GM12878 (cell line): ENCODE results near the gene IFNA21. TPM values are rescaled to one million over a fixed set of nuclear protein-coding genes. Genes with fewer than 3 reads are reported as not detected.

ENCODE experiments used
- ATAC-seq: fragments of 200-7000 bp; cut with Tn5 transposase; 3 replicates; pipeline ENCODE4 v1.9.1; 2020; ENCODE audit warnings: mild to moderate bottlenecking, moderate library complexity
- BruUV-seq: library from RNA; stranded (reverse); fragments of 400-500 nt; replicated peaks from 2 replicates; lab custom pipeline; 2021; lab: Mats Ljungman, UMichigan
- CTCF ChIA-PET: fragments of 300-600 bp; sonication (Branson Sonifier 250); formaldehyde crosslinking; extraction: SDS; loops from one replicate; lab custom pipeline; 2021; ENCODE audit warnings: inconsistent platforms; lab: Yijun Ruan, JAX
- POLR2A ChIA-PET: fragments of 350-600 bp; formaldehyde crosslinking; extraction: SDS; loops from one replicate; lab custom pipeline; 2021; ENCODE audit warnings: inconsistent platforms; lab: Charles Lee
- RAD21 ChIA-PET: fragments of 300-600 bp; sonication (Branson Sonifier 250); formaldehyde crosslinking; loops from one replicate; lab custom pipeline; 2023; ENCODE audit warnings: antibody characterized with exemption; ENCODE audit not compliant: unreplicated experiment; lab: Charles Lee
- SMC1A ChIA-PET: fragments of 300-600 bp; sonication (Branson Sonifier 250); formaldehyde crosslinking; loops from one replicate; lab custom pipeline; 2023; ENCODE audit not compliant: unreplicated experiment, uncharacterized antibody; lab: Charles Lee
- DNase-seq: peaks from one replicate; pipeline ENCODE4 v3.0.0-alpha.2; 2011; ENCODE audit warnings: low read depth, low spot score
- FAIRE-seq: peaks from 3 replicates; lab custom pipeline; 2011; peaks lifted over from hg19 to GRCh38; lab: Jason Lieb, UNC
- H2AFZ ChIP-seq: 2 replicates; pipeline ENCODE4 v1.6.0; 2011; ENCODE audit warnings: low read depth, low read length, control low read depth; ENCODE audit not compliant: control insufficient read depth
- H3K27ac ChIP-seq: 2 replicates; pipeline ENCODE4 v1.5.1; 2011; ENCODE audit warnings: control low read depth; ENCODE audit not compliant: control insufficient read depth, insufficient read depth
- H3K27me3 ChIP-seq, 2 experiments: replicated peaks in 1 of 2; 2 replicates each; pipeline versions ENCODE4 v1.6.0 to v1.6.1; 2011; ENCODE audit warnings: low read length in 1 of 2; ENCODE audit not compliant: control insufficient read depth in 2 of 2, insufficient read depth in 2 of 2
- H3K36me3 ChIP-seq, 2 experiments: 2 replicates each; pipeline ENCODE4 v1.5.1; 2011; ENCODE audit warnings: low read length in 1 of 2; ENCODE audit not compliant: control insufficient read depth in 2 of 2, insufficient read depth in 2 of 2
- H3K4me1 ChIP-seq: 2 replicates; pipeline ENCODE4 v1.6.1; 2011; ENCODE audit warnings: mild to moderate bottlenecking, low read length, moderate library complexity, mixed read lengths; ENCODE audit not compliant: control insufficient read depth, insufficient read depth
- H3K4me2 ChIP-seq: 2 replicates; pipeline ENCODE4 v1.6.0; 2011; ENCODE audit warnings: control low read depth; ENCODE audit not compliant: control insufficient read depth, insufficient read depth
- H3K4me3 ChIP-seq: fragments of 200-600 bp; sonication (generic); 2 replicates; pipeline ENCODE4 v1.5.1; 2016
- H3K79me2 ChIP-seq: 2 replicates; pipeline ENCODE4 v1.6.0; 2011; ENCODE audit warnings: low read length; ENCODE audit not compliant: control insufficient read depth, insufficient read depth
- H3K9ac ChIP-seq: 2 replicates; pipeline ENCODE4 v1.8.0; 2011; ENCODE audit warnings: low read length, control low read depth, mixed read lengths; ENCODE audit not compliant: control insufficient read depth, insufficient read depth
- H3K9me3 ChIP-seq: replicated peaks from 3 replicates; pipeline ENCODE4 v1.5.1; 2011; ENCODE audit warnings: mild to moderate bottlenecking, low read length; ENCODE audit not compliant: control insufficient read depth, insufficient read depth
- H4K20me1 ChIP-seq: 2 replicates; pipeline ENCODE4 v1.6.0; 2011; ENCODE audit not compliant: control insufficient read depth, insufficient read depth
- CBX5 ChIP-seq: sonication (generic); IDR thresholded peaks from 2 replicates; pipeline ENCODE4 v1.6.1; 2016; ENCODE audit warnings: low read depth, moderate library complexity, mild to moderate bottlenecking, inconsistent platforms
- KLF5 ChIP-seq: fragments of 450-650 bp; IDR thresholded peaks from 2 replicates; pipeline ENCODE4 v1.6.1; 2014; ENCODE audit warnings: mild to moderate bottlenecking; ENCODE audit not compliant: partially characterized antibody
- NFYB ChIP-seq: IDR thresholded peaks from 2 replicates; pipeline ENCODE4 v1.6.1; 2011; ENCODE audit warnings: low read depth, mild to moderate bottlenecking, low read length, improper control_type of control experiment, moderate library complexity; ENCODE audit not compliant: insufficient read depth
- SKIL ChIP-seq: fragments of 450-650 bp; IDR thresholded peaks from 2 replicates; pipeline ENCODE4 v1.6.1; 2017; ENCODE audit warnings: mild to moderate bottlenecking, low read depth, inconsistent platforms; ENCODE audit not compliant: poor library complexity, severe bottlenecking
- WRNIP1 ChIP-seq: IDR thresholded peaks from 2 replicates; pipeline ENCODE4 v1.6.1; 2011; ENCODE audit warnings: low read depth, low read length, improper control_type of control experiment, borderline replicate concordance
- ZZZ3 ChIP-seq: IDR thresholded peaks from 2 replicates; pipeline ENCODE4 v1.6.1; 2011; ENCODE audit warnings: low read depth; ENCODE audit not compliant: control insufficient read depth, insufficient read length
- WGBS: methylation state at CpG from one replicate; pipeline ENCODE4 v1.1.6; 2016; ENCODE audit warnings: low lambda C conversion rate; ENCODE audit not compliant: insufficient replicate concordance, insufficient coverage; ENCODE audit errors: missing lambda C conversion rate; 5-methylcytosine and 5-hydroxymethylcytosine counted together
- in situ Hi-C: fragments of 300-500 bp; cut with MboI; formaldehyde crosslinking; loops from 9 replicates; pipeline ENCODE4 v1.14.3; 2018; ENCODE audit warnings: mixed read lengths
- intact Hi-C: fragments of 100-400 bp; cut with micrococcal nuclease; formaldehyde crosslinking; loops from one replicate; pipeline ENCODE4 v1.14.2; 2022; ENCODE audit not compliant: unreplicated experiment
- polyA plus RNA-seq, 11 experiments: library from polyadenylated mRNA; depleted of rRNA in 4 of 11; unstranded in 6 of 11; stranded (reverse) in 5 of 11; fragments of >200 nt; fragmentation: Nextera tagmentation in 4 of 11; fragmentation: Illumina TruSeq in 1 of 11; extraction: Ambion mirVana in 4 of 11; extraction: Trizol in 1 of 11; gene quantifications; 1 replicate in 1 of 11; 2 replicates in 10 of 11; pipeline versions ENCODE4 v1.2.1 to v1.2.3, GENCODE V29; 2011 to 2016; ENCODE audit warnings: inconsistent platforms in 2 of 11, missing spikeins in 2 of 11, low read depth in 1 of 11
- total RNA-seq, 4 experiments: library from RNA; depleted of rRNA in 3 of 4; stranded (reverse); fragments of >200 nt in 3 of 4; fragmentation: Illumina TruSeq in 1 of 4; extraction: Trizol in 1 of 4; gene quantifications; 2 replicates each; pipeline versions ENCODE4 v1.2.1 to v1.2.3, GENCODE V29; 2013 to 2021

IFNA21 gene
- total and polyA plus RNA-seq, 10 of the 15 experiments (the other 5 are each of a cell fraction or from before 2014, with no cell fraction given) = not detected

- Histone ChIP-seq H3K4me3 (no peak overlapping the region), H4K20me1 (no peaks in the 10 kb centered on the region), H3K9ac (no peak overlapping the region), H3K27ac (no peak overlapping the region), H3K9me3 (no peaks in the 10 kb centered on the region), H3K4me1 (no peaks in the 10 kb centered on the region), H3K79me2 (no peaks in the 10 kb centered on the region), H3K36me3 (no peaks in the 10 kb centered on the region), H2AFZ (no peak overlapping the region), H3K27me3 (no peaks in the 10 kb centered on the region; a peak in 1 of 4 replicates), H3K4me2 (no peak overlapping the region)
- ATAC-seq (no peak), FAIRE-seq (no peak), DNase-seq (no peak)
- BruUV-seq = no TSS peak
- ChIA-PET CTCF (interaction anchor here (0.9 to 2.4 kb wide), 4 partner anchors 8 to 61 kb away, joined by 4 to 16 read pairs (median 5); no protein-coding TSS in a partner anchor), SMC1A (interaction anchor here (0.9 to 1.5 kb wide), 2 partner anchors 8 to 21 kb away, joined by 3 to 4 read pairs; no protein-coding TSS in a partner anchor), RAD21 (interaction anchor here (1.0 kb wide), 1 partner anchor 9 kb away, joined by 3 read pairs; no protein-coding TSS in a partner anchor), POLR2A (no interaction called here)
- TF ChIP-seq KLF5 (no peak), SKIL (no peak), WRNIP1 (no peak), CBX5 (no peak), ZZZ3 (no peak), NFYB (no peak)
- 48% methylated on average over 2 of the region's 2 CpGs for WGBS
- in situ Hi-C loops = no loop called here
- intact Hi-C loops = no loop called here
These were observed 8.2 kb upstream of the IFNA21 start for GRCh38 chr9:21174671-21175070.
